ENCODE measurements around the gene ZNF365. TPM values are rescaled to one million over a fixed set of nuclear protein-coding genes. Genes with fewer than 3 reads are reported as not detected.

Gene ZNF365
- polyA plus RNA-seq, 1 donor from 2014 or later: 1.9 TPM

- no peak overlapping the region for H3K27ac ChIP-seq (ENCODE audit: low read length)
- no peaks in the 10 kb centered on the region for H3K27me3 ChIP-seq (ENCODE audit: insufficient read depth, low read depth, low read length)
- H3K9me2 ChIP-seq (ENCODE audit: insufficient read depth, low read length): no peaks in the 10 kb centered on the region
- no peak overlapping the region for H3K4me3 ChIP-seq (ENCODE audit: low read length)
- no peaks in the 10 kb centered on the region for H4K20me1 ChIP-seq (ENCODE audit: insufficient read depth)
- no peak overlapping the region for H2AFZ ChIP-seq (ENCODE audit: low read depth, low read length)
- no peak overlapping the region for H3K9ac ChIP-seq (ENCODE audit: low read length)
- no peak overlapping the region for H3K4me2 ChIP-seq (ENCODE audit: low read length)
- no peaks in the 10 kb centered on the region for H3K36me3 ChIP-seq (ENCODE audit: insufficient read depth, low read length)
- peaks cover 4% of the 10 kb centered on the region for H3K9me3 ChIP-seq (ENCODE audit: low read length)
- no peaks in the 10 kb centered on the region for H3K79me2 ChIP-seq (replicated peaks; ENCODE audit: insufficient read depth, low read length)
- TF ChIP-seq EP300 (conservative IDR thresholded peaks at IDR 0.05; ENCODE audit: poor library complexity, severe bottlenecking): no peak
- TF ChIP-seq MXI1 (conservative IDR thresholded peaks at IDR 0.05; ENCODE audit: poor library complexity, severe bottlenecking): no peak
- no peak for TF ChIP-seq RAD21 (conservative IDR thresholded peaks at IDR 0.05)
- TF ChIP-seq EZH2 (IDR thresholded peaks at IDR 0.05; ENCODE audit: borderline replicate concordance, insufficient read depth, low read length, poor library complexity, severe bottlenecking): no peak
- TF ChIP-seq TAF1 (IDR thresholded peaks at IDR 0.05; ENCODE audit: low read depth): no peak
- no peak for TF ChIP-seq REST (IDR thresholded peaks at IDR 0.05; ENCODE audit: borderline replicate concordance)
- TF ChIP-seq CTCF (IDR thresholded peaks at IDR 0.05; ENCODE audit: poor library complexity, severe bottlenecking): no peak
- TF ChIP-seq SMC3 (conservative IDR thresholded peaks at IDR 0.05; ENCODE audit: poor library complexity): no peak
- H3F3A ChIP-seq (ENCODE audit: insufficient read depth, low read length, poor library complexity, severe bottlenecking): no peaks in the 10 kb centered on the region
These were observed 46.3 kb upstream of the ZNF365 start for GRCh38 chr10:62327885-62328284.

GRCh38 chr10:62330213-62330612, 44.0 kb upstream of the ZNF365 start:
- Histone ChIP-seq H3K9me3 (ENCODE audit: low read length) (no peaks in the 10 kb centered on the region), H3K27me3 (ENCODE audit: insufficient read depth, low read depth, low read length) (no peaks in the 10 kb centered on the region), H3F3A (ENCODE audit: insufficient read depth, low read length, poor library complexity, severe bottlenecking) (no peaks in the 10 kb centered on the region), H3K9ac (ENCODE audit: low read length) (no peak overlapping the region), H4K20me1 (ENCODE audit: insufficient read depth) (no peaks in the 10 kb centered on the region), H3K9me2 (ENCODE audit: insufficient read depth, low read length) (no peaks in the 10 kb centered on the region), H3K36me3 (ENCODE audit: insufficient read depth, low read length) (no peaks in the 10 kb centered on the region), H3K79me2 (replicated peaks; ENCODE audit: insufficient read depth, low read length) (no peaks in the 10 kb centered on the region), H3K4me2 (ENCODE audit: low read length) (no peak overlapping the region), H3K27ac (ENCODE audit: low read length) (no peak overlapping the region), H2AFZ (ENCODE audit: low read depth, low read length) (no peak overlapping the region), H3K4me3 (ENCODE audit: low read length) (no peak overlapping the region)
- TF ChIP-seq EP300 (conservative IDR thresholded peaks at IDR 0.05; ENCODE audit: poor library complexity, severe bottlenecking) (no peak), CTCF (IDR thresholded peaks at IDR 0.05; ENCODE audit: poor library complexity, severe bottlenecking) (no peak)
